A172 (cell line): ENCODE measurements around the gene ZNF280D. TPM values are rescaled to one million over a fixed set of nuclear protein-coding genes. Genes with fewer than 3 reads are reported as not detected.
A peak's percentile ranks its signal among the peaks of the same experiment; 100 is the strongest.
"Not testable (repeated sequence)": the region's sequence is repeated elsewhere in the genome, so short reads cannot be mapped to it uniquely, and the experiment has no call there.

Experiments
- DNase-seq: peaks from one replicate; pipeline ENCODE4 v3.0.0-alpha.2; 2015; ENCODE audit warnings: low spot score
- total RNA-seq: library from RNA; depleted of rRNA; stranded (reverse); fragments of >200 nt; shearing (Covaris generic); gene quantifications from 2 replicates; pipeline ENCODE4 v1.2.3, GENCODE V29; 2014; rRNA removed

Gene ZNF280D
- total RNA-seq = 16.2 and 16.7 TPM in 2 replicates

GRCh38 chr15:56733136-56734012, at the start of gene ZNF280D:
Gene ZNF280D, minus strand, starts transcription at chr15:56733509. Its CDS starts 26,400 bp downstream, at chr15:56707109.
- peak; percentile 77 for DNase-seq

- DNase-seq = no peak
Measured at GRCh38 chr15:56782306-56782705, 49.0 kb upstream of the ZNF280D start.

GRCh38 chr15:56781666-56782065, 48.4 kb upstream of the ZNF280D start:
- no peak for DNase-seq

- DNase-seq = not testable (repeated sequence)
Measured at GRCh38 chr15:56780102-56780725, 46.9 kb upstream of the ZNF280D start.

GRCh38 chr15:56779449-56779848, 46.1 kb upstream of the ZNF280D start:
- DNase-seq = not testable (repeated sequence)

- no peak for DNase-seq
Measured at GRCh38 chr15:56778761-56779160, 45.5 kb upstream of the ZNF280D start.

- DNase-seq = no peak
Measured at GRCh38 chr15:56776839-56777238, 43.5 kb upstream of the ZNF280D start.

GRCh38 chr15:56775641-56776040, 42.3 kb upstream of the ZNF280D start:
- no peak for DNase-seq

- no peak for DNase-seq
Measured at GRCh38 chr15:56774356-56774755, 41.0 kb upstream of the ZNF280D start.

GRCh38 chr15:56772868-56773639, 39.7 kb upstream of the ZNF280D start:
- no peak for DNase-seq

GRCh38 chr15:56770173-56770572, 36.9 kb upstream of the ZNF280D start:
- DNase-seq = no peak

- DNase-seq = peak; percentile 7
Measured at GRCh38 chr15:56767315-56767714, 34.0 kb upstream of the ZNF280D start.

- peak; percentile 62 for DNase-seq
Measured at GRCh38 chr15:56765251-56765650, 31.9 kb upstream of the ZNF280D start.

GRCh38 chr15:56763141-56763895, 30.0 kb upstream of the ZNF280D start:
- no peak for DNase-seq

- no peak for DNase-seq
Measured at GRCh38 chr15:56760186-56760585, 26.9 kb upstream of the ZNF280D start.

- peak; percentile 95 for DNase-seq
Measured at GRCh38 chr15:56759450-56759845, 26.1 kb upstream of the ZNF280D start.

- DNase-seq = peak; percentile 83
Measured at GRCh38 chr15:56758770-56759449, 25.6 kb upstream of the ZNF280D start.

- no peak for DNase-seq
Measured at GRCh38 chr15:56757875-56758274, 24.6 kb upstream of the ZNF280D start.

- no peak for DNase-seq
Measured at GRCh38 chr15:56754772-56755370, 21.6 kb upstream of the ZNF280D start.

GRCh38 chr15:56752986-56753385, 19.7 kb upstream of the ZNF280D start:
- no peak for DNase-seq
